Central memory CD8-positive, alpha-beta T cell (primary cell): ENCODE results near the gene CMKLR1.
A peak's percentile ranks its signal among the peaks of the same experiment; 100 is the strongest.

ENCODE experiments used
- ATAC-seq: fragments of 150-1000 bp; cut with Tn5 transposase; replicated peaks from 2 replicates; pipeline ENCODE4 v1.10.0; 2022; ENCODE audit warnings: mild to moderate bottlenecking, moderate FRiP score, moderate number of reproducible peaks; ENCODE audit not compliant: poor library complexity, severe bottlenecking; ENCODE audit errors: extremely low read depth
- DNase-seq, 2 donors: peaks; one replicate each; pipeline ENCODE4 v3.0.0; 2021; ENCODE audit warnings: low spot score in 2 of 2
- H3K27ac Mint-ChIP-seq: one replicate; pipeline ENCODE4 v1.8.0; 2022; ENCODE audit warnings: low read depth, mild to moderate bottlenecking, moderate library complexity, mixed read lengths
- H3K27me3 Mint-ChIP-seq: one replicate; pipeline ENCODE4 v1.8.0; 2022; ENCODE audit warnings: mixed read lengths
- H3K36me3 Mint-ChIP-seq: one replicate; pipeline ENCODE4 v1.8.0; 2022; ENCODE audit warnings: mild to moderate bottlenecking, moderate library complexity, mixed read lengths; ENCODE audit not compliant: insufficient read depth
- H3K4me1 Mint-ChIP-seq: one replicate; pipeline ENCODE4 v1.8.0; 2022; ENCODE audit warnings: mixed read lengths
- H3K4me3 Mint-ChIP-seq: one replicate; pipeline ENCODE4 v1.8.0; 2022; ENCODE audit warnings: mild to moderate bottlenecking, moderate library complexity, mixed read lengths
- H3K9me3 Mint-ChIP-seq: one replicate; pipeline ENCODE4 v1.8.0; 2022; ENCODE audit warnings: mixed read lengths

Gene CMKLR1

DNA sequence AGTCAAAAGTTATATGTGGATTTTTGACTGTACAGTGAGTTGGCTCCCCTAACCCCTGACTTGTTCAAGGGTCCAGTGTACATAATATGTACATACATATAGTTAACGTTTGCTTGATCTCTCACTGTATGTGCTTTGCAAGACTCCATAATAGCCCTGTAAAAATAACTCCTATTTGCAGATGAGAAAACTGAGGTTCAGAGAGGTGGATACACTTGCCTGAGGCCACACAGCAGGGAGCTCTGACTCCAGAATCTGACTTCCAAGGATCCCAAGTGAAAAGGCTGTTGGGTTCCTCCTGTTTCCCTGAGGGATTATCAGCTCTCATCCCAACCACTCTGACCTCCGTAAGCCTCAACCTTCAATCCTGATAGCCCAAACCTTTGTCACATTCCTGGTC, 41.7 kb downstream of the CMKLR1 start:
- peaks cover 62% of the 10 kb centered on the region for H3K4me1 Mint-ChIP-seq
- peaks cover 1% of the 10 kb centered on the region for H3K9me3 Mint-ChIP-seq
- no peaks in the 10 kb centered on the region for H3K27me3 Mint-ChIP-seq
- no peak for DNase-seq
- H3K4me3 Mint-ChIP-seq = peak overlapping the region; percentile 4
- ATAC-seq = no peak
- peak overlapping the region; percentile 83 for H3K27ac Mint-ChIP-seq
- H3K36me3 Mint-ChIP-seq = peaks cover 6% of the 10 kb centered on the region

- Mint-ChIP-seq H3K27ac (peak overlapping the region; percentile 35), H3K9me3 (peaks cover 6% of the 10 kb centered on the region), H3K4me1 (peaks cover 62% of the 10 kb centered on the region), H3K4me3 (no peak overlapping the region), H3K36me3 (peaks cover 9% of the 10 kb centered on the region), H3K27me3 (no peaks in the 10 kb centered on the region)
- DNase-seq = no peak
- ATAC-seq = no peak
These were observed 42.2 kb downstream of the CMKLR1 start for GRCh38 chr12:108296945-108297344.

GRCh38 chr12:108295641-108296040, 43.5 kb downstream of the CMKLR1 start:
- DNase-seq (no peak), ATAC-seq (no peak)
- Mint-ChIP-seq H3K27ac (peak overlapping the region; percentile 30), H3K9me3 (peaks cover 6% of the 10 kb centered on the region), H3K4me3 (no peak overlapping the region), H3K36me3 (peaks cover 5% of the 10 kb centered on the region), H3K27me3 (no peaks in the 10 kb centered on the region), H3K4me1 (peaks cover 55% of the 10 kb centered on the region)

DNA sequence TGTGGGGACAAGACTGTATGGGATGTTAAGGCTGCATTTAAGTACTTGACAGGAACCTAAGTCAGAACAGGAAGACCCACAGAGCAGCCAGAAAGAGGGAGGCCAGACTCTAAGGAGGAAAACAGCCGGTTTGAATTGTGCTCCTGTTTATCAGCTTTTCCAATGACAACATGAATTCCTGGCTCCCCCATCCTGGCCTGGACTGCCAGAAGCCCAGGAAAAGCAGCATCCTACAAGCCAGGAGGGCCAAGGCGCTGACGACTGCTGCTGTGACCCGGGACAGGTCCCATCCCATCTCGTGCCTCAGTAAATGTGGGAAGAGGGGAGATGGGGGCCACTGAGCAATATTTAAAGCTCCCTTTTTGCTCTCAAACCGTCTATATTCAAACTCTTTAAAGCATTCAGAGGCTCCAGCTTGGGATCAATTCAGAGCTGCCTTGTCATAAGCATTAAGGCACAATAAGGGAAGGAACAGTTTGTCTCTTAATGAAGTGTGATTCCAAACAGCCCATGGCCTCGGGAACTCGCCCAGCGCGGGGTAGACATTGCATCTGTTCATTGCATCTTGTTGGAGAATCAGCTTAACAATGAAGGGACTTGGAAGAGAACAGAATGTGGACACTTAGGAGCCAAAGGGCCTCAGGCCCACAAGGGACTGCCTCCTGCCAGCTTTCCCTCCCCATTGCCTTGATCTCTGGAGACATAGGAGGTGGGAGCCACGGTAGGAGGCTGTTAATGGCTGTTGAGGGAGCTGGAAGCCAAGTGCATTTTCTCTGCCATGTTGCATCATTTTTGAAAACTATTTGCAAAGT, 49.6 kb downstream of the CMKLR1 start:
- no peak for ATAC-seq
- H3K27me3 Mint-ChIP-seq = no peaks in the 10 kb centered on the region
- peaks cover 6% of the 10 kb centered on the region for H3K9me3 Mint-ChIP-seq
- peaks cover 10% of the 10 kb centered on the region for H3K36me3 Mint-ChIP-seq
- H3K27ac Mint-ChIP-seq = no peak overlapping the region
- DNase-seq = no peak
- H3K4me1 Mint-ChIP-seq = peaks cover 13% of the 10 kb centered on the region
- H3K4me3 Mint-ChIP-seq = no peak overlapping the region

DNA sequence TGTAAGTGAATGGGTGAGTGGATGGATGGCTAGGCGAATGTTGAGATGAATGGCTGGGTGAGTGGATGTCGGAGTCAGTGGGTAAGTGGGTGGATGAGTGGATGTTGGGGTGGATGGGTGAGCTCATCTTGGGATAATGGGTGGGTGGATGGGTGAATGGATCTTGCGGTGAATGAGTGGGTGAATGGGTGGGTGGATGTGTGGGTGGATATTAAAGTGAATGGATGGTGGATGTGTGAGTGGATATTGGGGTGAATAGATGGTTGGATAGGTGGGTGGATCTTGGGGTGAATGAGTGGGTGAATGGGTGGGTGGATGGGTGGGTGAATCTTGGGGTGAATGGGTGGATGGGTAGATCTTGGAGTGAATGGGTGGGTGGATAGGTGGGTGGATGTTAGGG, 51.9 kb downstream of the CMKLR1 start:
- Mint-ChIP-seq H3K36me3 (peaks cover 8% of the 10 kb centered on the region), H3K4me1 (peaks cover 23% of the 10 kb centered on the region), H3K27me3 (no peaks in the 10 kb centered on the region), H3K4me3 (no peak overlapping the region), H3K9me3 (peaks cover 3% of the 10 kb centered on the region), H3K27ac (no peak overlapping the region)
- ATAC-seq (no peak), DNase-seq (no peak)

DNA sequence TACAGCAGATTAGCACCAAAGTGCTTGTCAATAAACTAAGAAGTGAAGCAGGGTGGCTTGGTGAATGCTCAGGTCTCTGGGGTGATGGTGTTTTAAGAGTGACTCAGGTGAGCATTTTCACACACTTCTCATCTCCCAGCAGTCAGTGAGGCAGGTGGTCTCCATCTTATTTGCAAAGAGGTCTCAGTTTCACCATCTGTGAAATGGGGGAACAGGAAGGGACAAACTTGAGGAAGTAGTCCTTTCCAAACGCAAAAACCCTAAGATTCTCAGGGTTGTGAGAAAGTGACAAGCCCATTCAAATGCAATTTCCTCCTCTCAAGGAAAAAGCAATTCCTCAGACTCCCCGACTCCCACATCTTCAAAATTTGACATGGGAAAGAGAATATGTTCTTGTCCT, 54.1 kb downstream of the CMKLR1 start:
- peaks cover 19% of the 10 kb centered on the region for H3K4me1 Mint-ChIP-seq
- H3K4me3 Mint-ChIP-seq = no peak overlapping the region
- H3K27ac Mint-ChIP-seq = no peak overlapping the region
- peaks cover 3% of the 10 kb centered on the region for H3K36me3 Mint-ChIP-seq
- no peaks in the 10 kb centered on the region for H3K27me3 Mint-ChIP-seq
- no peak for DNase-seq
- H3K9me3 Mint-ChIP-seq = no peaks in the 10 kb centered on the region
- no peak for ATAC-seq

DNA sequence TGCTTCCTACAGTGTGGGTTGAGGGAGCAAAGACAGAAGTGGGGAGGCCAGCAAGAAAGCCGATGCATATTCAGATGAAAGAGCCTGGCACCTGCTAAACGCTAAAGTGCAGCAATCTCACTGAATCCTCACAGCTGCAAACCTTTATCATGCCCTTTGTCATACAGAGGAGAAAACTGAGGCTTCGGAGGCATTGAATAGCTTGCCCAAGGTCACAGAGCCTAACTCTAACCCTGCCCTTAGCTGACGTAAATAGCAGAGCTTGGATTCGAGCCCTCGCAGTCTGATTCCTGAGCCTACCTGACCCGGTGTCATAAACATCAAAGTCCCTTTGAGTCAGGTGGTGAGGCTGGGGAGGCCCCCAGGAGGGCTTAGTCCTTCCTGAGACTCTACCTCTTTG, 54.9 kb downstream of the CMKLR1 start:
- no peaks in the 10 kb centered on the region for H3K27me3 Mint-ChIP-seq
- H3K4me1 Mint-ChIP-seq = peaks cover 19% of the 10 kb centered on the region
- peaks cover 3% of the 10 kb centered on the region for H3K36me3 Mint-ChIP-seq
- ATAC-seq = no peak
- no peak overlapping the region for H3K27ac Mint-ChIP-seq
- DNase-seq = no peak
- no peak overlapping the region for H3K4me3 Mint-ChIP-seq
- no peaks in the 10 kb centered on the region for H3K9me3 Mint-ChIP-seq

DNA sequence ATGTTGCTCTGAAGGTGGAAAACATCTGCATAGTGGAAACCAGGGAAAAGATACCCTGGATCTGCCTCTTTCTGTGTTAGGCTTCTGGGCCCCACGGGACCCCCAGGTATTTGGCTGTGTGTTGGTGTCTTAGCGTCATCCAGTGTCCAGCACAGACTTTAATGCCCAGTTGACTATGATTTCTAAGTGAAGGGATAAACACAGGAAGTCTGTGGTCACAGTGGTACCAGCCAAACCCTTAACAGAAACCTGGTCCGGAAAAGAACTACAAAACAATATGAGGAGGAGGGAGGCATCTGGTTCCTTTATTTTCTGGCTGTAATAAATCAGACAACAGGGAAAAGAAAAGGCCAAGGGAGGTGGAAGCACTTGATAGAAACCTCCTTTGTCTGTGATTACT, 56.4 kb downstream of the CMKLR1 start:
- H3K27me3 Mint-ChIP-seq = no peaks in the 10 kb centered on the region
- peak overlapping the region; percentile 29 for H3K4me3 Mint-ChIP-seq
- H3K27ac Mint-ChIP-seq = no peak overlapping the region
- ATAC-seq (no peak), DNase-seq (no peak)
- no peaks in the 10 kb centered on the region for H3K9me3 Mint-ChIP-seq
- H3K4me1 Mint-ChIP-seq = peaks cover 26% of the 10 kb centered on the region
- peaks cover 3% of the 10 kb centered on the region for H3K36me3 Mint-ChIP-seq

GRCh38 chr12:108282160-108282559, 57.0 kb downstream of the CMKLR1 start:
- Mint-ChIP-seq H3K27me3 (no peaks in the 10 kb centered on the region), H3K27ac (no peak overlapping the region), H3K4me3 (no peak overlapping the region), H3K9me3 (no peaks in the 10 kb centered on the region), H3K4me1 (peaks cover 26% of the 10 kb centered on the region), H3K36me3 (peaks cover 2% of the 10 kb centered on the region)
- DNase-seq (no peak), ATAC-seq (no peak)

GRCh38 chr12:108277613-108278012, 61.5 kb downstream of the CMKLR1 start:
- Mint-ChIP-seq H3K4me3 (no peak overlapping the region), H3K4me1 (peaks cover 13% of the 10 kb centered on the region), H3K9me3 (no peaks in the 10 kb centered on the region), H3K27me3 (no peaks in the 10 kb centered on the region), H3K27ac (no peak overlapping the region), H3K36me3 (no peaks in the 10 kb centered on the region)
- no peak for ATAC-seq
- no peak for DNase-seq

DNA sequence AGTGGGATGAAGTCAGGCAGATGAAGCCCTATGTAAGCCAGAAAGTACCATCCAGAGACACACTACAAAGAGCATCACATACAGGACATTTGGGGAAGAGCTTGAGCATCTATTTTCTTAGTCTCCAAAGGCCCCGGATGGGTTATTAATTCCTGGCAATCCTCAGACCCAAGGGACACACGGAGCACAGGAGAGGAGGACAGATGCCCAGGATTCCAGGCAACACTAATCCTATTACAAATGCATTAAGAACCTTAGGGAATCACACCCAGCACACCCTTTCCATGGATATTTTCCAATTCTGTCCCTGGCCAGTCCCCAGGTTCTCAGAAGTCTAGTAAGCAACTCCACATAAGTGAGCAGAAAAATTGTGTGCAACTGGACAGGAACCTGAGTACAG, 65.9 kb downstream of the CMKLR1 start:
- Mint-ChIP-seq H3K9me3 (no peaks in the 10 kb centered on the region), H3K27ac (no peak overlapping the region), H3K27me3 (no peaks in the 10 kb centered on the region), H3K4me1 (peaks cover 5% of the 10 kb centered on the region), H3K4me3 (no peak overlapping the region), H3K36me3 (no peaks in the 10 kb centered on the region)
- DNase-seq = no peak
- ATAC-seq = no peak

- DNase-seq (no peak), ATAC-seq (no peak)
- no peak overlapping the region for H3K27ac Mint-ChIP-seq
- H3K36me3 Mint-ChIP-seq = no peaks in the 10 kb centered on the region
- H3K4me3 Mint-ChIP-seq = no peak overlapping the region
- no peaks in the 10 kb centered on the region for H3K4me1 Mint-ChIP-seq
- H3K27me3 Mint-ChIP-seq = no peaks in the 10 kb centered on the region
- no peaks in the 10 kb centered on the region for H3K9me3 Mint-ChIP-seq
These were observed 66.9 kb downstream of the CMKLR1 start for GRCh38 chr12:108271951-108272872.

- ATAC-seq (no peak), DNase-seq (no peak)
- H3K4me1 Mint-ChIP-seq = no peaks in the 10 kb centered on the region
- no peak overlapping the region for H3K27ac Mint-ChIP-seq
- H3K4me3 Mint-ChIP-seq = no peak overlapping the region
- no peaks in the 10 kb centered on the region for H3K36me3 Mint-ChIP-seq
- no peaks in the 10 kb centered on the region for H3K9me3 Mint-ChIP-seq
- no peaks in the 10 kb centered on the region for H3K27me3 Mint-ChIP-seq
These were observed 68.3 kb downstream of the CMKLR1 start for GRCh38 chr12:108270849-108271143.
